ENCODE data around the gene LPCAT2. TPM values are rescaled to one million over a fixed set of nuclear protein-coding genes. Genes with fewer than 3 reads are reported as not detected.

LPCAT2 gene
- total RNA-seq, 1 experiment from 2014 or later = 7.1 TPM

DNA sequence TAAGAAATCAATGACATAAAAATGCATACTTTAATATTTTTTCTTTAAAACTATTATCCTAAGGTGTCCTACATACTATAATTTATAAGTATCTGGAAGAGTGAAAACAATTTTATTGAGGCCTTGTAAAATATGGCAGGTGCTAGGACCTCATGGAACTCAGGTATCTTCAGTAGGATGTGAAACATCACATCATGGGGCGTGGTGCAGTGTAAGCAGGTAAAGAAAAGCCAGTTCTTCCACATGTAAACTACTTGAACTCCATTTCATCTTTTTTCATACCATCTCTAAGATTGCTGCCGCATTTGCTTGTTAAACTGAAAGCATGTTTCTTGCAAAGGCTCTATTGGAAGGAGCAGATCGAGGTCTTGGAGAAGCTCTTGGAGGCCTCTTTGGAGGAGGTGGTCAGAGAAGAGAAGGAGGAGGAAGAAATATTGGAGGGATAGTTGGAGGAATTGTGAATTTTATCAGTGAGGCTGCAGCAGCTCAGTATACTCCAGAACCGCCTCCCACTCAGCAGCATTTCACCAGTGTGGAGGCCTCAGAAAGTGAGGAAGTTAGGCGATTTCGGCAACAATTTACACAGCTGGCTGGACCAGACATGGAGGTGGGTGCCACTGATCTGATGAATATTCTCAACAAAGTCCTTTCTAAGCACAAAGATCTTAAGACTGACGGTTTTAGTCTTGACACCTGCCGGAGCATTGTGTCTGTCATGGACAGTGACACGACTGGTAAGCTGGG is 57.7 kb downstream of the LPCAT2 start, which contains the start of gene CAPNS2 (continued):
- TF ChIP-seq, protein P1, sequence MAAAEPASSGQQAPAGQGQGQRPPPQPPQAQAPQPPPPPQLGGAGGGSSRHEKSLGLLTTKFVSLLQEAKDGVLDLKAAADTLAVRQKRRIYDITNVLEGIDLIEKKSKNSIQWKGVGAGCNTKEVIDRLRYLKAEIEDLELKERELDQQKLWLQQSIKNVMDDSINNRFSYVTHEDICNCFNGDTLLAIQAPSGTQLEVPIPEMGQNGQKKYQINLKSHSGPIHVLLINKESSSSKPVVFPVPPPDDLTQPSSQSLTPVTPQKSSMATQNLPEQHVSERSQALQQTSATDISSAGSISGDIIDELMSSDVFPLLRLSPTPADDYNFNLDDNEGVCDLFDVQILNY (CRISPR knock-in tag; IDR thresholded peaks at IDR 0.05) = no peak

DNA sequence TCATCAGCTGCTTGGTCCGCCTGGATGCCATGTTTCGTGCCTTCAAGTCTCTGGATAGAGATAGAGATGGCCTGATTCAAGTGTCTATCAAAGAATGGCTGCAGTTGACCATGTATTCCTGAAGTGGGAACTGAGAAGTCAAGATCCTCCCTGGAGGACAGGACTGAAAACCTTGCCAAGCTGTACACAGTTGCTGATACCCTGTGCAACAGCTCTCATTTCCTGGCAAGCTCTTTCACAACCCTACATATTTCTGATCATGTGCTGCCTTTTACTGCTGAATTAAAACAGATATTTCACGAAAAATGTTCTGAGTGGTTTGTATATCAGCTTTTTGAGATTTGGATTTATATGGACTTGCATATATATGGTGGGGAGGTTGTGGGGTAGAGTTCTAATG is 58.5 kb downstream of the LPCAT2 start:
- Mint-ChIP-seq H3K9me3 (no peaks in the 10 kb centered on the region), H3K27me3 (ENCODE audit: low read depth) (no peaks in the 10 kb centered on the region), H3K36me3 (no peaks in the 10 kb centered on the region), H3K27ac (no peak overlapping the region), H3K4me3 (no peak overlapping the region), H3K4me1 (0 out of 2 replicates have a peak, but pooled peaks cover 3% of the 10 kb centered on the region)
- TF ChIP-seq, protein P2, sequence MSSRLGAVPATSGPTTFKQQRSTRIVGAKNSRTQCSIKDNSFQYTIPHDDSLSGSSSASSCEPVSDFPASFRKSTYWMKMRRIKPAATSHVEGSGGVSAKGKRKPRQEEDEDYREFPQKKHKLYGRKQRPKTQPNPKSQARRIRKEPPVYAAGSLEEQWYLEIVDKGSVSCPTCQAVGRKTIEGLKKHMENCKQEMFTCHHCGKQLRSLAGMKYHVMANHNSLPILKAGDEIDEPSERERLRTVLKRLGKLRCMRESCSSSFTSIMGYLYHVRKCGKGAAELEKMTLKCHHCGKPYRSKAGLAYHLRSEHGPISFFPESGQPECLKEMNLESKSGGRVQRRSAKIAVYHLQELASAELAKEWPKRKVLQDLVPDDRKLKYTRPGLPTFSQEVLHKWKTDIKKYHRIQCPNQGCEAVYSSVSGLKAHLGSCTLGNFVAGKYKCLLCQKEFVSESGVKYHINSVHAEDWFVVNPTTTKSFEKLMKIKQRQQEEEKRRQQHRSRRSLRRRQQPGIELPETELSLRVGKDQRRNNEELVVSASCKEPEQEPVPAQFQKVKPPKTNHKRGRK (CRISPR knock-in tag; IDR thresholded peaks at IDR 0.05; ENCODE audit: borderline replicate concordance) = no peak
- TF ChIP-seq ESRRA (CRISPR knock-in tag; IDR thresholded peaks at IDR 0.05; ENCODE audit: borderline replicate concordance) = no peak
- TF ChIP-seq GABPB1 (CRISPR knock-in tag; IDR thresholded peaks at IDR 0.05) = no peak
- TF ChIP-seq, protein P3, sequence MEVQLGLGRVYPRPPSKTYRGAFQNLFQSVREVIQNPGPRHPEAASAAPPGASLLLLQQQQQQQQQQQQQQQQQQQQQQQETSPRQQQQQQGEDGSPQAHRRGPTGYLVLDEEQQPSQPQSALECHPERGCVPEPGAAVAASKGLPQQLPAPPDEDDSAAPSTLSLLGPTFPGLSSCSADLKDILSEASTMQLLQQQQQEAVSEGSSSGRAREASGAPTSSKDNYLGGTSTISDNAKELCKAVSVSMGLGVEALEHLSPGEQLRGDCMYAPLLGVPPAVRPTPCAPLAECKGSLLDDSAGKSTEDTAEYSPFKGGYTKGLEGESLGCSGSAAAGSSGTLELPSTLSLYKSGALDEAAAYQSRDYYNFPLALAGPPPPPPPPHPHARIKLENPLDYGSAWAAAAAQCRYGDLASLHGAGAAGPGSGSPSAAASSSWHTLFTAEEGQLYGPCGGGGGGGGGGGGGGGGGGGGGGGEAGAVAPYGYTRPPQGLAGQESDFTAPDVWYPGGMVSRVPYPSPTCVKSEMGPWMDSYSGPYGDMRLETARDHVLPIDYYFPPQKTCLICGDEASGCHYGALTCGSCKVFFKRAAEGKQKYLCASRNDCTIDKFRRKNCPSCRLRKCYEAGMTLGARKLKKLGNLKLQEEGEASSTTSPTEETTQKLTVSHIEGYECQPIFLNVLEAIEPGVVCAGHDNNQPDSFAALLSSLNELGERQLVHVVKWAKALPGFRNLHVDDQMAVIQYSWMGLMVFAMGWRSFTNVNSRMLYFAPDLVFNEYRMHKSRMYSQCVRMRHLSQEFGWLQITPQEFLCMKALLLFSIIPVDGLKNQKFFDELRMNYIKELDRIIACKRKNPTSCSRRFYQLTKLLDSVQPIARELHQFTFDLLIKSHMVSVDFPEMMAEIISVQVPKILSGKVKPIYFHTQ (CRISPR knock-in tag; IDR thresholded peaks at IDR 0.05) = no peak
- TF ChIP-seq ZNF138 (CRISPR knock-in tag; conservative IDR thresholded peaks at IDR 0.05) = no peak
- TF ChIP-seq RORB (CRISPR knock-in tag; IDR thresholded peaks at IDR 0.05) = no peak
- TF ChIP-seq ZNF317 (CRISPR knock-in tag; IDR thresholded peaks at IDR 0.05; ENCODE audit: borderline replicate concordance, low read depth) = no peak
- TF ChIP-seq, protein P4, sequence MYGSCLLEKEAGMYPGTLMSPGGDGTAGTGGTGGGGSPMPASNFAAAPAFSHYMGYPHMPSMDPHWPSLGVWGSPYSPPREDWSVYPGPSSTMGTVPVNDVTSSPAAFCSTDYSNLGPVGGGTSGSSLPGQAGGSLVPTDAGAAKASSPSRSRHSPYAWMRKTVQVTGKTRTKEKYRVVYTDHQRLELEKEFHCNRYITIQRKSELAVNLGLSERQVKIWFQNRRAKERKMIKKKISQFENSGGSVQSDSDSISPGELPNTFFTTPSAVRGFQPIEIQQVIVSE (CRISPR knock-in tag; IDR thresholded peaks at IDR 0.05; ENCODE audit: borderline replicate concordance) = no peak
- TF ChIP-seq RELA (CRISPR knock-in tag; IDR thresholded peaks at IDR 0.05; ENCODE audit: borderline replicate concordance) = no peak
- TF ChIP-seq, protein P5, sequence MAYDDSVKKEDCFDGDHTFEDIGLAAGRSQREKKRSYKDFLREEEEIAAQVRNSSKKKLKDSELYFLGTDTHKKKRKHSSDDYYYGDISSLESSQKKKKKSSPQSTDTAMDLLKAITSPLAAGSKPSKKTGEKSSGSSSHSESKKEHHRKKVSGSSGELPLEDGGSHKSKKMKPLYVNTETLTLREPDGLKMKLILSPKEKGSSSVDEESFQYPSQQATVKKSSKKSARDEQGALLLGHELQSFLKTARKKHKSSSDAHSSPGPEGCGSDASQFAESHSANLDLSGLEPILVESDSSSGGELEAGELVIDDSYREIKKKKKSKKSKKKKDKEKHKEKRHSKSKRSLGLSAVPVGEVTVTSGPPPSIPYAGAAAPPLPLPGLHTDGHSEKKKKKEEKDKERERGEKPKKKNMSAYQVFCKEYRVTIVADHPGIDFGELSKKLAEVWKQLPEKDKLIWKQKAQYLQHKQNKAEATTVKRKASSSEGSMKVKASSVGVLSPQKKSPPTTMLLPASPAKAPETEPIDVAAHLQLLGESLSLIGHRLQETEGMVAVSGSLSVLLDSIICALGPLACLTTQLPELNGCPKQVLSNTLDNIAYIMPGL (CRISPR knock-in tag; IDR thresholded peaks at IDR 0.05) = no peak
- TF ChIP-seq CREM (CRISPR knock-in tag; IDR thresholded peaks at IDR 0.05) = no peak
- TF ChIP-seq ZNF263 (CRISPR knock-in tag; IDR thresholded peaks at IDR 0.05; ENCODE audit: low read depth) = no peak
- TF ChIP-seq, protein P6, sequence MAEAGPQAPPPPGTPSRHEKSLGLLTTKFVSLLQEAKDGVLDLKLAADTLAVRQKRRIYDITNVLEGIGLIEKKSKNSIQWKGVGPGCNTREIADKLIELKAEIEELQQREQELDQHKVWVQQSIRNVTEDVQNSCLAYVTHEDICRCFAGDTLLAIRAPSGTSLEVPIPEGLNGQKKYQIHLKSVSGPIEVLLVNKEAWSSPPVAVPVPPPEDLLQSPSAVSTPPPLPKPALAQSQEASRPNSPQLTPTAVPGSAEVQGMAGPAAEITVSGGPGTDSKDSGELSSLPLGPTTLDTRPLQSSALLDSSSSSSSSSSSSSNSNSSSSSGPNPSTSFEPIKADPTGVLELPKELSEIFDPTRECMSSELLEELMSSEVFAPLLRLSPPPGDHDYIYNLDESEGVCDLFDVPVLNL (CRISPR knock-in tag; IDR thresholded peaks at IDR 0.05; ENCODE audit: borderline replicate concordance, low read depth) = no peak
- no peak for TF ChIP-seq NR1H2 (CRISPR knock-in tag; IDR thresholded peaks at IDR 0.05)
- no peak for TF ChIP-seq ELF4 (CRISPR knock-in tag; IDR thresholded peaks at IDR 0.05; ENCODE audit: low read depth)
- no peak for TF ChIP-seq IRF2 (CRISPR knock-in tag; IDR thresholded peaks at IDR 0.05; ENCODE audit: borderline replicate concordance, low read depth)
- TF ChIP-seq, protein P7, sequence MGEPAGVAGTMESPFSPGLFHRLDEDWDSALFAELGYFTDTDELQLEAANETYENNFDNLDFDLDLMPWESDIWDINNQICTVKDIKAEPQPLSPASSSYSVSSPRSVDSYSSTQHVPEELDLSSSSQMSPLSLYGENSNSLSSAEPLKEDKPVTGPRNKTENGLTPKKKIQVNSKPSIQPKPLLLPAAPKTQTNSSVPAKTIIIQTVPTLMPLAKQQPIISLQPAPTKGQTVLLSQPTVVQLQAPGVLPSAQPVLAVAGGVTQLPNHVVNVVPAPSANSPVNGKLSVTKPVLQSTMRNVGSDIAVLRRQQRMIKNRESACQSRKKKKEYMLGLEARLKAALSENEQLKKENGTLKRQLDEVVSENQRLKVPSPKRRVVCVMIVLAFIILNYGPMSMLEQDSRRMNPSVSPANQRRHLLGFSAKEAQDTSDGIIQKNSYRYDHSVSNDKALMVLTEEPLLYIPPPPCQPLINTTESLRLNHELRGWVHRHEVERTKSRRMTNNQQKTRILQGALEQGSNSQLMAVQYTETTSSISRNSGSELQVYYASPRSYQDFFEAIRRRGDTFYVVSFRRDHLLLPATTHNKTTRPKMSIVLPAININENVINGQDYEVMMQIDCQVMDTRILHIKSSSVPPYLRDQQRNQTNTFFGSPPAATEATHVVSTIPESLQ (CRISPR knock-in tag; IDR thresholded peaks at IDR 0.05) = no peak
- TF ChIP-seq ETV6 (CRISPR knock-in tag; IDR thresholded peaks at IDR 0.05) = no peak
- CTCF ChIA-PET = interaction anchor here (3.4 kb wide), 1 partner anchor 102 kb away, joined by 10 read pairs; no protein-coding TSS in a partner anchor
- POLR2A ChIA-PET = no interaction called here
- DNase-seq (ENCODE audit: low spot score) = no peak
- ATAC-seq = no peak
